ENCODE measurements around the gene CRP. TPM values are rescaled to one million over a fixed set of nuclear protein-coding genes. Genes with fewer than 3 reads are reported as not detected.

CRP gene
- total RNA-seq, 1 experiment from 2014 or later = 0.90 TPM

- Histone ChIP-seq H3K27ac (ENCODE audit: low read length) (no peak overlapping the region), H3K4me1 (ENCODE audit: control insufficient read depth, insufficient read depth, low read length) (no peaks in the 10 kb centered on the region), H3K9me3 (ENCODE audit: control insufficient read depth, insufficient read depth, low read depth, low read length) (no peaks in the 10 kb centered on the region), H3K27me3 (ENCODE audit: control insufficient read depth, insufficient read depth, low read length) (no peaks in the 10 kb centered on the region), H3K4me3 (ENCODE audit: low read depth in 2 of 2, low read length in 2 of 2) (no peak overlapping the region), H3K36me3 (ENCODE audit: control insufficient read depth, insufficient read depth, low read length) (no peaks in the 10 kb centered on the region)
- BruUV-seq (replicated peaks) = no TSS peak
- no peak for DNase-seq (ENCODE audit: low read depth, low spot score)
- ChIA-PET CTCF (no interaction called here), POLR2A (no interaction called here)
- TF ChIP-seq REST (IDR thresholded peaks at IDR 0.05; ENCODE audit: insufficient read depth in 1 of 2, low read depth in 2 of 2, low read length in 1 of 2) = no peak
- no peak for TF ChIP-seq POLR2AphosphoS5 (IDR thresholded peaks at IDR 0.05; ENCODE audit: low read depth, low read length)
- no peak for TF ChIP-seq SIN3A (IDR thresholded peaks at IDR 0.05; ENCODE audit: borderline replicate concordance, insufficient read depth, low read depth, low read length)
- no peak for TF ChIP-seq TCF7L2 (IDR thresholded peaks at IDR 0.05; ENCODE audit: low read depth, low read length)
- no peak for TF ChIP-seq CTCF (IDR thresholded peaks at IDR 0.05)
- intact Hi-C loops (cut with micrococcal nuclease; ENCODE audit: unreplicated experiment) (no loop called here), in situ Hi-C loops (cut with HindIII; ENCODE audit: low pct_unique_long_range_greater_than_20kb, low sequenced_read_pairs) (no loop called here)
- ATAC-seq = no peak
Observed at GRCh38 chr1:159669338-159669737, 45.1 kb downstream of the CRP start.

GRCh38 chr1:159668739-159669138 lies 45.6 kb downstream of the CRP start:
- H3K4me3 ChIP-seq (ENCODE audit: low read depth in 2 of 2, low read length in 2 of 2) = no peak overlapping the region
- in situ Hi-C loops (cut with HindIII; ENCODE audit: low pct_unique_long_range_greater_than_20kb, low sequenced_read_pairs) = no loop called here
- no peaks in the 10 kb centered on the region for H3K27me3 ChIP-seq (ENCODE audit: control insufficient read depth, insufficient read depth, low read length)
- ChIA-PET CTCF (no interaction called here), POLR2A (no interaction called here)
- H3K4me1 ChIP-seq (ENCODE audit: control insufficient read depth, insufficient read depth, low read length) = no peaks in the 10 kb centered on the region
- no peak overlapping the region for H3K27ac ChIP-seq (ENCODE audit: low read length)
- TF ChIP-seq REST (IDR thresholded peaks at IDR 0.05; ENCODE audit: insufficient read depth in 1 of 2, low read depth in 2 of 2, low read length in 1 of 2) (no peak), POLR2AphosphoS5 (IDR thresholded peaks at IDR 0.05; ENCODE audit: low read depth, low read length) (no peak), SIN3A (IDR thresholded peaks at IDR 0.05; ENCODE audit: borderline replicate concordance, insufficient read depth, low read depth, low read length) (no peak), CTCF (IDR thresholded peaks at IDR 0.05) (no peak), TCF7L2 (IDR thresholded peaks at IDR 0.05; ENCODE audit: low read depth, low read length) (no peak)
- DNase-seq (ENCODE audit: low read depth, low spot score) (no peak), ATAC-seq (no peak)
- no peaks in the 10 kb centered on the region for H3K9me3 ChIP-seq (ENCODE audit: control insufficient read depth, insufficient read depth, low read depth, low read length)
- BruUV-seq (replicated peaks) = no TSS peak
- intact Hi-C loops (cut with micrococcal nuclease; ENCODE audit: unreplicated experiment) = no loop called here
- H3K36me3 ChIP-seq (ENCODE audit: control insufficient read depth, insufficient read depth, low read length) = no peaks in the 10 kb centered on the region

All from Panc1 (cell line).